Activated naive CD8-positive, alpha-beta T cell treated with anti-CD3 and anti-CD28 coated beads, Interleukin-2, amount 10 ng/mL, durations not matched to agents 7 days and 5 days (primary cell): ENCODE results near the gene KLRF2. TPM values are rescaled to one million over a fixed set of nuclear protein-coding genes. Genes with fewer than 3 reads are reported as not detected.

Experiments
- ATAC-seq: fragments of 150-1000 bp; cut with Tn5 transposase; one replicate; pipeline ENCODE4 v1.10.0; 2021; ENCODE audit warnings: low read depth, moderate library complexity
- POLR2A ChIA-PET: fragments of 350-600 bp; sonication (Branson Sonifier 250); formaldehyde crosslinking; loops from one replicate; lab custom pipeline; 2021; ENCODE audit warnings: antibody characterized with exemption; lab: Charles Lee
- DNase-seq: peaks from one replicate; pipeline ENCODE4 v3.0.0; 2021
- H3K27ac Mint-ChIP-seq: one replicate; pipeline ENCODE4 v1.8.0; 2022; ENCODE audit warnings: mild to moderate bottlenecking, mixed read lengths
- H3K27me3 Mint-ChIP-seq: one replicate; pipeline ENCODE4 v1.8.0; 2022; ENCODE audit warnings: mild to moderate bottlenecking, moderate library complexity, mixed read lengths
- H3K36me3 Mint-ChIP-seq: one replicate; pipeline ENCODE4 v1.8.0; 2021; ENCODE audit warnings: mild to moderate bottlenecking, mixed read lengths
- H3K4me1 Mint-ChIP-seq: one replicate; pipeline ENCODE4 v1.8.0; 2021; ENCODE audit warnings: mixed read lengths
- H3K4me3 Mint-ChIP-seq: one replicate; pipeline ENCODE4 v1.8.0; 2022; ENCODE audit warnings: mild to moderate bottlenecking, moderate library complexity, mixed read lengths
- H3K9me3 Mint-ChIP-seq: one replicate; pipeline ENCODE4 v1.8.0; 2021; ENCODE audit warnings: mixed read lengths
- total RNA-seq, 2 experiments: library from RNA; stranded (reverse); gene quantifications; one replicate each; pipeline ENCODE4 v1.2.3, GENCODE V29; 2021

Gene KLRF2
- total RNA-seq, 2 experiments from 2014 or later = 0.58 to 0.74 TPM

DNA sequence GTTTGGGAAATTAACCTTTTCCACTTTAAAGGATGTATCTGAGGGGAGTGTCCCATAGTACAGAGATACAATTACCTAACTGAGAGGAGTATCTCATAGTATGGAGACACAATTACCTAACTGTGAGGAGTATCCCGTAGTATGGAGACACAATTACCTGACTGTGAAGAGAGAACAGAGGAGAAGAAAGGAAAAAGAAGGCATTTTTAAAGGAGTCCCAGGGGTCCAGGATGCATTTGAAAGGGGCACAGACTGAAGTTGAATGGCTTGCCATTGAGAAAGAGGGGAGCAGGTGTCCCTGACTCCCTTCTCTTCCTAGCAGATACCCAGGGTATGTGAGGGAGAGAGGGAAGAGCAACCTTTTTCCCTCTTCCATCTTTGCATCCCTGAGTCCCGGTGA lies 17.9 kb downstream of the KLRF2 start:
- peaks cover 12% of the 10 kb centered on the region for H3K4me1 Mint-ChIP-seq
- H3K36me3 Mint-ChIP-seq = peaks cover 36% of the 10 kb centered on the region
- H3K4me3 Mint-ChIP-seq = no peak overlapping the region
- no peak overlapping the region for H3K27ac Mint-ChIP-seq
- no peak for DNase-seq
- no peaks in the 10 kb centered on the region for H3K27me3 Mint-ChIP-seq
- peaks cover 17% of the 10 kb centered on the region for H3K9me3 Mint-ChIP-seq
- no peak for ATAC-seq
- POLR2A ChIA-PET = no interaction called here

DNA sequence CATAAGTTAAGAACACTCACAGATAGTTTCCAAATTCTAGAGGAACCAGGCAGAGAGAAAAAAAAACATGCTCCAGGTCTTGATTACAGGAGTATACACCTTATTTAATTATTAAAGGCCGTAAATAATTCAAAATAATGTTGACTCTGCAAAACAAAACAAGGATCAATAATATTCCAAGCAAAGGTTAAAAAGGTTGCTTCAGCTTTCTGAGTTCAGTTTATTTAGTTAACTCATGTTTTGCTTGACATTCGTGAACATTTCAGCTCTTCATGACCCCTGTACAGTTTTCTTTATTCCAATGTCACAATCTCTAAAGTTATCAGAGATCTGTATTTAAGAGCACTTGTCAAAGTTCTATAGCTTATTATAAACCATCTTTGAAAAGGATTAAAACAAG lies 19.6 kb downstream of the KLRF2 start:
- peaks cover 48% of the 10 kb centered on the region for H3K36me3 Mint-ChIP-seq
- ATAC-seq = no peak
- no peak for DNase-seq
- no peak overlapping the region for H3K4me3 Mint-ChIP-seq
- H3K9me3 Mint-ChIP-seq = peaks cover 29% of the 10 kb centered on the region
- no peaks in the 10 kb centered on the region for H3K27me3 Mint-ChIP-seq
- no peak overlapping the region for H3K27ac Mint-ChIP-seq
- H3K4me1 Mint-ChIP-seq = peaks cover 15% of the 10 kb centered on the region
- POLR2A ChIA-PET = no interaction called here

DNA sequence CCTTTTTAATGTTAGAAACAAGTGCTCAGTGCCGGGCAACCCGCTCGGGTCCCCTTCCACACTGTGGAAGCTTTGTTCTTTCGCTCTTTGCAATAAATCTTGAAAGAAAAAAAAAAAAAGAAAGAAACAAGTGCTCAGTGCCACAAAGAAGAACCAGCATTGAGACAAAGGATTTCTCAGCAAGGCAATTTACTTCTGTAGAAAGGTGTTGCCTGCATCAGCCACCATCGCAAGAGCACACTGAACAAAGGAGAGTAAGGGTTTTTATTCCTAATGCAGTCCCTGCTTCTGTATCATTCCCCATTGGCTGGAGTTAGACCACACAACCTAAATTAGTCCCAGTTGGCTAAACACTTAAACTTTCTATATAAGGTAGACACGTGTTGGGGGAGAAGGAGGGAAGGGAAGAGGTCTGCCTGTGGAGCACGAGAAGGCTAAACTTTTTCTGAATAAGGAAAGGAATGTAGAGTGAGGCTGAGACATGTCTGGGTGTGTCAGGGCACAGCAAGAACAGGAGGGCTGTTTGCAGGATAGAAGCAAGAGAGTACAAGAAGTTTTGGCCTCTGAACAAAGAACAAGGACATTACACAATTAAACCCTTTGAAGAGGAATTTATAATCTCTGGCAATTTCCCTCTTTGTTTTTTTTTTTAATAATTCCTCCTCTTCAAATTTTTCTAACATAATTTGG lies 21.4 kb downstream of the KLRF2 start:
- Mint-ChIP-seq H3K36me3 (peaks cover 54% of the 10 kb centered on the region), H3K4me1 (peaks cover 27% of the 10 kb centered on the region), H3K9me3 (peaks cover 33% of the 10 kb centered on the region), H3K4me3 (no peak overlapping the region), H3K27ac (no peak overlapping the region), H3K27me3 (no peaks in the 10 kb centered on the region)
- DNase-seq (no peak), ATAC-seq (no peak)
- POLR2A ChIA-PET = interaction anchor here (0.9 kb wide), 1 partner anchor 15 kb away, joined by 3 read pairs; no protein-coding TSS in a partner anchor

DNA sequence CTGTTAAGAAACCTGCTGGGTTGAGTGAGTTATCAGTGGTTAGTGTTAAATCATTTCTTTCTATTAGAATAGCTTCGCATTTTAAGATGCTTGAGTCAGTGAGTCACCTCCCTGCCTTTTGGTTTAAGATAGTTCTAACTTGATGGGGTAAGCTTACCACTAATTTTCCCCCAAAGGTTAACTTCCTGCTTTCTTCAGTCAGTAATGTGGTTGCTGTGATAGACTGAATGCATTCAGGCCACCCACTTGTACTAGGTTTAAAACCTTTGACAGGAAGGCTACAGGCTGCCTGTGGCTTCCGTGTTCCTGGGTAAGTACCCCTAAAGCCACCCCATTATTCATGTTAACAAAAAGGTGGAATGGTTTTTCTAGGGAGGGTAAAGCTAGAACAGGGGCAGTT lies 25.6 kb downstream of the KLRF2 start:
- Mint-ChIP-seq H3K36me3 (peaks cover 75% of the 10 kb centered on the region), H3K4me3 (peak overlapping the region; percentile 79), H3K27me3 (no peaks in the 10 kb centered on the region), H3K9me3 (peaks cover 46% of the 10 kb centered on the region), H3K27ac (peak overlapping the region; percentile 89), H3K4me1 (peaks cover 30% of the 10 kb centered on the region)
- peak; percentile 98 for ATAC-seq
- POLR2A ChIA-PET = interaction anchor here (0.9 to 3.0 kb wide), 12 partner anchors 15 to 164 kb away, joined by 3 to 19 read pairs (median 5); partner anchors contain the start of genes CD69 and CLEC2B
- DNase-seq = no peak

DNA sequence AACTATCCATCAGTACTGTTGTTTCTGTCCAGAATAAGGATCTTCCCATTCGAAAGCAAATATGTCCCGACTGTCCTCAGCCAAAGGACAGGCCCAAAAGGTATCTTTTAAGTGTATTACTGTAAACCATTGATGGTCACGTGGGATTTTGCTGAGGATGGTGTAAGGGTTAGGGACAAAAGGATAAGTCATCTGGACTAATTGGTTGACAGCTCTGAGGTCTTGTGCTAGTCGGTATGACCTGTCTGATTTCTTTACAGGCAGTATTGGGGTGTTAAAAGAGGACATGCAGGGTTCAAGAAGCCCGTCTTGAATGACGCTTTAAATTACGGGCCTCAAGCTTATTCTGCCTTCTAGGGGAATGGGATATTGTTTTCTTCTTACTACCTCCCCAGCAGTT lies 26.5 kb downstream of the KLRF2 start:
- DNase-seq (no peak), ATAC-seq (no peak)
- no peak overlapping the region for H3K4me3 Mint-ChIP-seq
- peaks cover 46% of the 10 kb centered on the region for H3K9me3 Mint-ChIP-seq
- no peaks in the 10 kb centered on the region for H3K27me3 Mint-ChIP-seq
- peaks cover 34% of the 10 kb centered on the region for H3K4me1 Mint-ChIP-seq
- peaks cover 71% of the 10 kb centered on the region for H3K36me3 Mint-ChIP-seq
- H3K27ac Mint-ChIP-seq = peak overlapping the region; percentile 89
- POLR2A ChIA-PET = interaction anchor here (0.9 to 3.0 kb wide), 5 partner anchors 14 to 149 kb away, joined by 4 to 19 read pairs (median 6); partner anchors contain the start of gene CLEC2B

DNA sequence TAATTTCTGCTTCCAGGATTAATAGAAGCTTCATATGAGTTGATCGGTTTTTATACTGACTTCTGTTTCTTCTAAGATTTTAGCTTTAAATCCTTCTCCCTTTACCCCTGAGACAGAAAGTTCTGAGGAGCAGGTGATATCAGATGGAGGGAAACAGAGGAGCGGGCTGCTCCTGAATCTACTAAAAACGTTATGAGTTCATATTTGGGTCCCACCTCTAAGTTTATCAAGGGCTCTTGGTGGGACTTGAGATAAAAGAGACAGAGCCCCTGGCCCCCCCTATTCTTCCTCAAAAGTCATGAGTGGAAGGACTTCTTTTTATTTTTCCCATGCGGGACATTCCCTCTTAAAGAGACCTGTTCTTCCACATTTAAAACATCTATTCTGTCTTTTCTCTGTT lies 27.1 kb downstream of the KLRF2 start:
- no peak overlapping the region for H3K4me3 Mint-ChIP-seq
- H3K9me3 Mint-ChIP-seq = peaks cover 42% of the 10 kb centered on the region
- DNase-seq (no peak), ATAC-seq (no peak)
- peaks cover 67% of the 10 kb centered on the region for H3K36me3 Mint-ChIP-seq
- POLR2A ChIA-PET = interaction anchor here (0.9 to 3.0 kb wide), 3 partner anchors 38 to 94 kb away, joined by 4 to 19 read pairs (median 11); partner anchors contain the start of gene CLEC2B
- no peak overlapping the region for H3K27ac Mint-ChIP-seq
- H3K4me1 Mint-ChIP-seq = peaks cover 35% of the 10 kb centered on the region
- H3K27me3 Mint-ChIP-seq = no peaks in the 10 kb centered on the region

DNA sequence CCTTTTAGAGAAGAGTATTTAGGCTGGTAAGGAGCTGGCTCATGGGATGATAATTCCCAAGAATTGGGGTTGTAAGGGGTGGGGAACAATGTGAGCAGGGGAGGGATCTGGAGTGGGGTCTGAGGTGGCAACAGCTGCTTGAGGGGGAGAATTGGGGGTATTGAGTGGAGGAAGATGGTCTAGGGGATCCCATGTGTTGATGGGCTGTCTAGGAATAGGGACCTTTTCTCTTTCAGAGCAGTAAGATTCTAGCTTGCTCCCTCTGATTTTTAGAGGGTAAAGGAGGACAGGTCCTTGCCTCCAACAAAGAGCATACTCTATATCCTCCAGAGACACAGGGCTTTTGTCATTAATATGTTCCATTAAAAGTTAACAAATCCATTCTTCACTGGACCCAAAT lies 28.4 kb downstream of the KLRF2 start:
- POLR2A ChIA-PET = no interaction called here
- H3K27ac Mint-ChIP-seq = no peak overlapping the region
- no peak for ATAC-seq
- DNase-seq = no peak
- H3K4me1 Mint-ChIP-seq = peaks cover 35% of the 10 kb centered on the region
- peaks cover 65% of the 10 kb centered on the region for H3K36me3 Mint-ChIP-seq
- H3K9me3 Mint-ChIP-seq = peaks cover 36% of the 10 kb centered on the region
- no peak overlapping the region for H3K4me3 Mint-ChIP-seq
- H3K27me3 Mint-ChIP-seq = no peaks in the 10 kb centered on the region

DNA sequence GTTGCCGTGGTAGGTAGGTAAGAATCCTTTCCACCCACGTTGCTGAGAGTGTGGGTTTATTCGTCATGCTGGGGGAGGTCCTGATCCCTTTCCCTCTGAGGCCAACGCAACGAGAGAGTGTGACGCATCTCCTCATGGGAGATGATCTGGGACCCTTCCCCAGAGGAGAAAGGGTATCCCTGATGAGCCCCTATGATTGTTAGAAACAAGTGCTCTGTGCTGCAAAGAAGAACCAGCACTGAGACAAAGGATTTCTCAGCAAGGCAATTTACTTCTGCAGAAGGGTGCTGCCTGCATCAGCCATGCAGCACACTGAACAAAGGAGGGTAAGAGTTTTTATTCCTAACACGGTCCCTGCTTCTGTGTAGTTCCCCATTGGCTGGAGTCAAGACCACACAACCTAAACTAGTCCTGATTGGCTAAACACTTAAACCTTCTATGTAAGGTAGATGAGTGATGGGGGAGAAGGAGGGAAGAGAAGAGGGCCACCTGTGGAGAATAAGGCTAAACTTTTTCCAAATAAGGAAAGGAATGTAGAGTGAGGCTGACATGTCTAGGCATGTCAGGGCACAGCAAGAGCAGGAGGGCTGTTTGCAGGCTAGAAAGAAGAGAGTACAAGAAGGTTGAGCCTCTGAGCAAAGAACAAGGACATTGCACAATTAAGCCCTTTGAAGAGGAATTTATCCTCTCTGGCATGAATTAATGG lies 29.6 kb downstream of the KLRF2 start:
- Mint-ChIP-seq H3K36me3 (peaks cover 56% of the 10 kb centered on the region), H3K4me1 (peaks cover 29% of the 10 kb centered on the region), H3K9me3 (peaks cover 28% of the 10 kb centered on the region), H3K27me3 (no peaks in the 10 kb centered on the region), H3K4me3 (no peak overlapping the region), H3K27ac (no peak overlapping the region)
- POLR2A ChIA-PET = no interaction called here
- ATAC-seq (no peak), DNase-seq (no peak)

DNA sequence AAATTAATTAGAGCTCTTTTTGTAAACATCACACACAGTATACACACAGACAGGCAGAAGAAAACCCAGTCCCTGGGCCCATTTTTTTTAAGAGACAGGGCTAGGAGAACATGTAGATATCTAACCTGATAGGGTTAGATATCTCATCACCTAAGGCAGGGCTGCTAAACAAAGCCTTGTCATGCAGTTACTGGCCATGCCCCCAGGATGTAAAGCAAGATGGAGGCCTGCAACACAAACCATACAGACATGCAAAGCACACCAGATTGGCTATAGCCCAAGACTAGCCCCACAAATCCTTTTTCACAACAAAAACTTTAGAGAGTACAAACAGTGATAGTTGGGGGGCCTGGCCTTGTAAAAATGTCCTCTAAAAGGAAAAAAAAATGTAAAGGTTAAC lies 30.4 kb downstream of the KLRF2 start:
- no peak overlapping the region for H3K4me3 Mint-ChIP-seq
- peaks cover 21% of the 10 kb centered on the region for H3K4me1 Mint-ChIP-seq
- peaks cover 26% of the 10 kb centered on the region for H3K9me3 Mint-ChIP-seq
- POLR2A ChIA-PET = no interaction called here
- DNase-seq (no peak), ATAC-seq (no peak)
- H3K36me3 Mint-ChIP-seq = peaks cover 55% of the 10 kb centered on the region
- H3K27ac Mint-ChIP-seq = no peak overlapping the region
- H3K27me3 Mint-ChIP-seq = no peaks in the 10 kb centered on the region

DNA sequence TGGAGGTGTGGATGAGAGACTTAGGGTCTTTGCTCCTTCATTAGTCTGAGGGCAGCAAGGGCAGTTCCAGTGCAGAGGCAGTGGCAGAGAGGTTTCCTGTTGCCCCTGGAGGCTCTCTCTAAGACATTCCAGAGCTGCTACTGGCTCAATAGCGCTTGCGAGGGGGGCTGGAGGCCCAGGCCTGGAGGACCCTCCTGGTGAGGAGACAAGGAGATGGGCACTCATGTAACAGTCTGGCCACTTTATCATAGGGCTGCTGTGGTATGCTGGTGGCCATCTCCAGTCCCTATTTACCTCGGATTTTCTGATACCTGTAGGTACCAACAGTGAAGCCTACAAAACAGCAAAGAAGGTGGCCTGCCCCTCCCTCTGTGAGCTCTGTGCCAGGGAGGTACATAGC lies 38.2 kb downstream of the KLRF2 start:
- Mint-ChIP-seq H3K36me3 (peaks cover 20% of the 10 kb centered on the region), H3K4me1 (peaks cover 13% of the 10 kb centered on the region), H3K27ac (no peak overlapping the region), H3K4me3 (no peak overlapping the region), H3K27me3 (peaks cover 3% of the 10 kb centered on the region), H3K9me3 (peaks cover 6% of the 10 kb centered on the region)
- DNase-seq (no peak), ATAC-seq (no peak)
- POLR2A ChIA-PET = no interaction called here

DNA sequence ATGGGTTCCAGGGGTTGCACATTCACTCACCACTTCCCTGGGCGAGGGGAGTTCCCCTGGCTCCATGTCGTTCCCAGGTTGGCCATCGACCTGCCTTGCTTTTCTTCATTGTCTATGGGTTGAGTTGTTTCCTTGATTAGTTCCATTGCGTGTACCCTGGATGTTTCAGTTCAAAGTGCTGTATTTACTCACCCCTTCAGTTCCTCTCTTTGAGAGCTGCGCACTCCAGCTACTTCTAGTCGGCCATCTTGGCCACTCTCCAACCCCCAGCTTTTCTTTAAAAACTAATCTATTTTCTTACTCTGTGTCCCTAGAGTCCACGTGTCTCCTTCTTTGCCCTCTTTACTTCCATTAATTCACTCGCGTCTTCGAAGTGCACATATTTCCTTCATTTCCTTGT lies 39.2 kb downstream of the KLRF2 start:
- Mint-ChIP-seq H3K4me3 (no peak overlapping the region), H3K4me1 (peaks cover 14% of the 10 kb centered on the region), H3K27me3 (peaks cover 3% of the 10 kb centered on the region), H3K9me3 (peaks cover 6% of the 10 kb centered on the region), H3K27ac (no peak overlapping the region), H3K36me3 (peaks cover 17% of the 10 kb centered on the region)
- POLR2A ChIA-PET = interaction anchor here (1.0 kb wide), 1 partner anchor 51 kb away, joined by 3 read pairs; the partner anchor contains the start of gene CLEC2B
- ATAC-seq (no peak), DNase-seq (no peak)

DNA sequence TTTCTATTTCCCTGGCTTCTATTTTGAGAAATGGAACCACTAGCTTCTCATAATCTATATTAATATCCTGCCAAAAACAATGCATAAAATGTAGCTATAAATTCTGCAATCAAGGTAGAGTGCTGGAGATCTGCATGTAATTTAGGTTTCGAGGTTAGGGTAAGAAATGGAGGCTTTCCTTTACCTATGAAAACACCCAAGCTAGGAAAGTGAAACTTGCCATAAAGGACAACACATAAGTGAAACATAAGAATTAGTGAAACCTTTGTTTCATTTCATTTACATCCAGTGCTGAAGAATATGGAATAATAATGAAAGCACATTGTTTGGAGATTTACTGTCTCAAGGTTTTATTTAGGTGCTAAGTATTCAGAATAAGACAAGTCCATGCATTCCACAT lies 41.1 kb downstream of the KLRF2 start:
- no peak for DNase-seq
- H3K4me1 Mint-ChIP-seq = peaks cover 19% of the 10 kb centered on the region
- ATAC-seq = peak; percentile 65
- peaks cover 6% of the 10 kb centered on the region for H3K9me3 Mint-ChIP-seq
- POLR2A ChIA-PET = interaction anchor here (1.1 to 1.9 kb wide), 6 partner anchors 16 to 109 kb away, joined by 3 to 9 read pairs (median 6); partner anchors contain the start of gene CLEC2B
- H3K36me3 Mint-ChIP-seq = peaks cover 17% of the 10 kb centered on the region
- peak overlapping the region; percentile 87 for H3K27ac Mint-ChIP-seq
- H3K27me3 Mint-ChIP-seq = peaks cover 3% of the 10 kb centered on the region
- H3K4me3 Mint-ChIP-seq = peak overlapping the region; percentile 65

DNA sequence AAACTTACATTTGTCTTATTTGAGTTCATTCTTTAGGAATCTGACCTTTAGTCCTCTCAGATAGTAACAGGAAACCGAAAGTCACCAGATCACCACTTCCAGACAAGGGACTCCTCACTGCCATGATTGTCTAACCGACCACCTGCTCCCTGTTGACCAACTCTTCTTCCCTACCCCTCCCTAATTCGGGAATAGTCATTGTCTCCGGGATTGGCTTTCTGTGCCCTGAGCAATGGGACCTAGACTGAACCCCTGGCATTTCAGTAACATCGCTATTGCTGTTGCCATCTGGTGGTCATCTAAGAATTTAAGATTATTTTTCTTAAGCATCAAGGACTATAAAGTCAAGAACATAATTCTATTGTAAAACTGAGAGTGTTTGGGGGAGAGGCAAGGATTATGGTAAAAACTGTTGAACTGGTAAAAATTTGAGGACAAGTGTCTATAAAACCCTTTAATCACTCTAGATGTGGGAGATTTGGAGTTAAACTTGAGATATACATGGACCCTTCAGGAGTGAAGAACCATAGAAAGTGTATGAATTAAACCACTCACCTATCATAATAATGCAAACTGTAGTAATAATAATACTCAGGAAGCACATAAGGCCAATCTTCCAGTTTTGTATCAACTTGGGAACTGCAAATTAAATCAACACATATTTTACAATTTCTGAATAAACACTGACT lies 44.6 kb downstream of the KLRF2 start:
- POLR2A ChIA-PET = interaction anchor here (2.4 kb wide), 1 partner anchor 112 kb away, joined by 8 read pairs; no protein-coding TSS in a partner anchor
- Mint-ChIP-seq H3K27ac (peak overlapping the region; percentile 86), H3K36me3 (peaks cover 11% of the 10 kb centered on the region), H3K27me3 (peaks cover 3% of the 10 kb centered on the region), H3K4me3 (peak overlapping the region; percentile 82), H3K9me3 (peaks cover 2% of the 10 kb centered on the region), H3K4me1 (peaks cover 21% of the 10 kb centered on the region)
- DNase-seq = peak; percentile 42
- peak; percentile 60 for ATAC-seq
